Measurements from ENCODE around the gene SHTN1.

DNA sequence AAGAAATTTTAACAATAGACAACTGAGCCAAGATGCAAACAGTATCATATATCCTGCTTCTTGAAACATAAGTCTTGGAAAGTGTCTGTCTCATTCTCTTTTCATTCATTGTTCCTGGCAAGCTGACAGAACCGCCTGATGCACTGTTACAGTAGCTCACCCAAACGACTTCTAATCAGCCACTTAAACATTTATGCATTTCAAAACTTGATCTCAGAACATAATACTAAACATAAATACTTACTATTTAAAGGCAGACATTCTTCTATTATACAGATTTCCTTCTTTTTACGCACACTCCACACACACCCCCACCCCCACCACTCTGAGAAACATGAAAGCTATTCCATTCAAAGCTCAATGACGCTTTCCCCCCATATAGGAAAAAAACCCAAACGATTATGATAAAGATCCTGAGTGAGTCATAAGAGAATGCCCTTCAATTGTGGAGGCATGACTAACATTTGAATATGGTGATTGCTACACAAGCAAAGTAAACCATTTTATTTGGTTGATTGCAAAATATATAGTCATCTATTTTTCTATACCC lies 30.5 kb downstream of the SHTN1 start:
- TF ChIP-seq, protein P1, sequence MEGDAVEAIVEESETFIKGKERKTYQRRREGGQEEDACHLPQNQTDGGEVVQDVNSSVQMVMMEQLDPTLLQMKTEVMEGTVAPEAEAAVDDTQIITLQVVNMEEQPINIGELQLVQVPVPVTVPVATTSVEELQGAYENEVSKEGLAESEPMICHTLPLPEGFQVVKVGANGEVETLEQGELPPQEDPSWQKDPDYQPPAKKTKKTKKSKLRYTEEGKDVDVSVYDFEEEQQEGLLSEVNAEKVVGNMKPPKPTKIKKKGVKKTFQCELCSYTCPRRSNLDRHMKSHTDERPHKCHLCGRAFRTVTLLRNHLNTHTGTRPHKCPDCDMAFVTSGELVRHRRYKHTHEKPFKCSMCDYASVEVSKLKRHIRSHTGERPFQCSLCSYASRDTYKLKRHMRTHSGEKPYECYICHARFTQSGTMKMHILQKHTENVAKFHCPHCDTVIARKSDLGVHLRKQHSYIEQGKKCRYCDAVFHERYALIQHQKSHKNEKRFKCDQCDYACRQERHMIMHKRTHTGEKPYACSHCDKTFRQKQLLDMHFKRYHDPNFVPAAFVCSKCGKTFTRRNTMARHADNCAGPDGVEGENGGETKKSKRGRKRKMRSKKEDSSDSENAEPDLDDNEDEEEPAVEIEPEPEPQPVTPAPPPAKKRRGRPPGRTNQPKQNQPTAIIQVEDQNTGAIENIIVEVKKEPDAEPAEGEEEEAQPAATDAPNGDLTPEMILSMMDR (IDR thresholded peaks at IDR 0.05) = no peak
- TF ChIP-seq EP300 (IDR thresholded peaks at IDR 0.05) (no peak), POLR2A (IDR thresholded peaks at IDR 0.05) (no peak)
